ENCODE data around the gene TBXAS1. TPM values are rescaled to one million over a fixed set of nuclear protein-coding genes. Genes with fewer than 3 reads are reported as not detected.
A peak's percentile ranks its signal among the peaks of the same experiment; 100 is the strongest.

TBXAS1 gene
- polyA plus RNA-seq, 3 donors = 24.4 to 34.5 (median 30.7) TPM

GRCh38 chr7:139955109-139955820 lies 126.2 kb downstream of the TBXAS1 start:
- no peak for DNase-seq (ENCODE audit: extremely low read depth in 1 of 11, low read depth in 9 of 11, low spot score in 4 of 11)

- DNase-seq (ENCODE audit: extremely low read depth in 1 of 11, low read depth in 9 of 11, low spot score in 4 of 11) = peak in 1 of 11 donors; percentile 63
Observed at GRCh38 chr7:139958599-139959284, 129.7 kb downstream of the TBXAS1 start.

GRCh38 chr7:139959285-139959628 lies 130.2 kb downstream of the TBXAS1 start:
- DNase-seq (ENCODE audit: extremely low read depth in 1 of 11, low read depth in 9 of 11, low spot score in 4 of 11) = no peak

- DNase-seq (ENCODE audit: extremely low read depth in 1 of 11, low read depth in 9 of 11, low spot score in 4 of 11) = no peak
Observed at GRCh38 chr7:139959718-139960117, 130.7 kb downstream of the TBXAS1 start.

- DNase-seq (ENCODE audit: extremely low read depth in 1 of 11, low read depth in 9 of 11, low spot score in 4 of 11) = no peak
Observed at GRCh38 chr7:139960157-139960556, 131.1 kb downstream of the TBXAS1 start.

- no peak for DNase-seq (ENCODE audit: extremely low read depth in 1 of 11, low read depth in 9 of 11, low spot score in 4 of 11)
Observed at GRCh38 chr7:139965942-139966628, 137.0 kb downstream of the TBXAS1 start.

GRCh38 chr7:139966949-139967348 lies 137.9 kb downstream of the TBXAS1 start:
- DNase-seq (ENCODE audit: extremely low read depth in 1 of 11, low read depth in 9 of 11, low spot score in 4 of 11) = no peak

- DNase-seq (ENCODE audit: extremely low read depth in 1 of 11, low read depth in 9 of 11, low spot score in 4 of 11) = peak in 1 of 11 donors; percentile 51
Observed at GRCh38 chr7:139968931-139969330, 139.9 kb downstream of the TBXAS1 start.

- no peak for DNase-seq (ENCODE audit: extremely low read depth in 1 of 11, low read depth in 9 of 11, low spot score in 4 of 11)
Observed at GRCh38 chr7:139972029-139972428, 143.0 kb downstream of the TBXAS1 start.

GRCh38 chr7:139973101-139974050 lies 144.3 kb downstream of the TBXAS1 start:
- DNase-seq (ENCODE audit: extremely low read depth in 1 of 11, low read depth in 9 of 11, low spot score in 4 of 11) = peak in 3 of 11 donors; percentile 45 to 74 (median 62)

- no peak for DNase-seq (ENCODE audit: extremely low read depth in 1 of 11, low read depth in 9 of 11, low spot score in 4 of 11)
Observed at GRCh38 chr7:139974179-139974811, 145.2 kb downstream of the TBXAS1 start.

- DNase-seq (ENCODE audit: extremely low read depth in 1 of 11, low read depth in 9 of 11, low spot score in 4 of 11) = no peak
Observed at GRCh38 chr7:139976055-139976837, 147.2 kb downstream of the TBXAS1 start.

- no peak for DNase-seq (ENCODE audit: extremely low read depth in 1 of 11, low read depth in 9 of 11, low spot score in 4 of 11)
Observed at GRCh38 chr7:139976838-139977656, 148.0 kb downstream of the TBXAS1 start.

GRCh38 chr7:139981511-139981895 lies 152.4 kb downstream of the TBXAS1 start:
- DNase-seq (ENCODE audit: extremely low read depth in 1 of 11, low read depth in 9 of 11, low spot score in 4 of 11) = no peak

- no peak for DNase-seq (ENCODE audit: extremely low read depth in 1 of 11, low read depth in 9 of 11, low spot score in 4 of 11)
Observed at GRCh38 chr7:139982927-139983920, 154.2 kb downstream of the TBXAS1 start.

Measured in renal cortex interstitium (tissue), 11 donors.